Measurements from ENCODE around the gene MRPL39. TPM values are rescaled to one million over a fixed set of nuclear protein-coding genes. Genes with fewer than 3 reads are reported as not detected.
"Not testable (repeated sequence)": the region's sequence is repeated elsewhere in the genome, so short reads cannot be mapped to it uniquely, and the experiment has no call there.

Gene MRPL39
- 64.2 and 66.2 TPM in 2 replicates for total RNA-seq (2014; rRNA removed; shearing (Covaris generic))
- polyA plus RNA-seq (2014; cell fraction: nucleus; rRNA removed) = 30.3 and 32.4 TPM in 2 replicates

GRCh38 chr21:25607151-25608043 is at the start of gene MRPL39:
Gene MRPL39, minus strand, starts transcription at chr21:25607481. Its CDS starts 6 bp downstream, at chr21:25607475.
- DNase-seq (ENCODE audit: extremely low read depth, low read depth) = peak; percentile 83

DNA sequence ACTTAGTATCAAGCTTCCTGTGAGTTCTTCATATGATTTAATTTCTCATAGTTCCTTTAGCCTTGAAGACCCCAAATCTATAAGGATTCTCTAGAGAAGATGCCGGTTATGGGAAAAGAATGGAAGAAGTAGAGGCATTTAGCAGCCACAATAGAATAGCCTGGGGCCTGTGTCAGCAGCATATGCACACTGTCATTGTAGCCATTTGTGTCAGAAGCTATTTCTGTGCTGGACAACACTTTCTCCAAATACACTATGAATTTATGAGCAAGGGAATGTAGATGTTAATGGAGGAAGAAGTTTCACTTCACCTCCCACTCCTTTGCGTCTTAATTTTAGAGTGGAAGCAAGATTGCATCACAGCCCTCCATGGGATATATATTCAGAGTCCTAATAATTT is 49.1 kb upstream of the MRPL39 start:
- no peak for DNase-seq (ENCODE audit: extremely low read depth, low read depth)

DNA sequence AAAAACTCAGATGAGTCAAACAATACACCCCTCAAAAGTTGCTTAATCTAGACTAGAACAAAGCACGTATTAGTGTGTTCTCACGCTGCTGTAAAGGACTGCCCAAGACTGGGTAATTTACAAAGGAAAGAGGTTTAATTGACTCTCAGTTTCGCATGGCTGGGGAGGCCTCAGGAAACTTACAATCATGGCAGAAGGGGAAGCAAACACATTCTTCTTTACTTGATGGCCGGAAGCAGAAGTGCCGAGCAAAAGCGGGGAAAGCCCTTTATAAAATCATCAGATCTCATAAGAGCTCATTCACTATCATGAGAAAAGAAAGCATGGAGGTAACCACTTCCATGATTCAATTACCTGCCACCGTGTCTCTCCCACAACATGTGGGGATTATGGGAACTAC is 41.9 kb upstream of the MRPL39 start:
- no peak for DNase-seq (ENCODE audit: extremely low read depth, low read depth)

DNA sequence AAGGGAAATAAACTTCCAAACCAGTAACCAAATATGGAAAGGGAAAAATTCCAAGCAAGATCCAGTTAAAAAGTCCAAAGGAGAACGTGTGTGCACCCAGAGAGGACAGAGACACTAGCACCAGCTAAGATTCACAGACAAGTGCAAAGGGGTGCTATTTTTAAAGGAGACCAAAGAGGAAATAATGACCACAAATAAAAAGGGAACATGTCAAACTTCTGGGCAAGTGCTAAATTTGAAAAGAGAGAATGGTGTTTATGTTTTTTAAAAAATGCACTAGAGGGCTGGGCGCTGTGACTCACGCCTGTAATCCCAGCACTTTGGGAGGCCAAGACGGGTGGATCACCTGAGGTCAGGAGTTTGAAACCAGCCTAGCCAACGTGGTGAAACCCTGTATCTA is 40.4 kb upstream of the MRPL39 start:
- DNase-seq (ENCODE audit: extremely low read depth, low read depth) = no peak

- no peak for DNase-seq (ENCODE audit: extremely low read depth, low read depth)
Observed at GRCh38 chr21:25646474-25646873, 39.2 kb upstream of the MRPL39 start.

- no peak for DNase-seq (ENCODE audit: extremely low read depth, low read depth)
Observed at GRCh38 chr21:25643486-25643885, 36.2 kb upstream of the MRPL39 start.

- no peak for DNase-seq (ENCODE audit: extremely low read depth, low read depth)
Observed at GRCh38 chr21:25640943-25641292, 33.6 kb upstream of the MRPL39 start.

DNA sequence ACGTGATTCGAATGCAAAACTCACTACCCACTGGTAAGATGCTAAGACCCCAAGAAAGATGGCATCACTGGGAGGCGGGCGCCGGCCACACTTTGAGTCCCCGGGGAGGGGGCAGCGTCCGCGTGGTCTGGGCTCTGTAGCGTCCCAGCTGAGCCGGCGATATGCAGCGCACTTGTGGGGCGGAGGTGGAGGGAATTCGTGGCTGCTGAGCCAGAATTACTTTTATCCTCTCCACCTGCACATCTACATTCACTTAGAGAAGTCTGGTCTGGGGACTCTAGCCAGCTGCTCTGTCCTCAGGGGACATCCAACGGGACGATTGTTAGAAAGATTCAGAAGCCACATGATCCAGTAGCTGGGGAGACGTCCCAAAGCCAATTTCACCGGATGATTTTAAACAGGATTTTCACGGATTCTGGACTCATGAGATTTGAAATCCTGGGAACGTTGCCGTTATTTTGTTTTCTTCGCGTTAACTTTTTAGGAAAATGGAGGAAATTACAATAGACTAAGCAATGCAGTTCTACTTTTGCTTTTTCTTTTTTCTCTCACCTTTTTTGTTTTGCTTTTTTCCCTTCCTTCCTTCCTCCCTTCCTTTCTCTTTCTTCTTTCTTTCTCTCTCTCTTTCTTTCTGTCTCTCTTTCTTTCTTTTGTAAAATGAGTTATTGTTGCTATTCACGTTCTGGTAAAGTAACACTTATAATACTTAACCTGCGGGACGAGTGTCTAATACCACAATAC is 33.1 kb upstream of the MRPL39 start:
- no peak for DNase-seq (ENCODE audit: extremely low read depth, low read depth)

GRCh38 chr21:25639551-25640201 is 32.4 kb upstream of the MRPL39 start:
- DNase-seq (ENCODE audit: extremely low read depth, low read depth) = no peak

DNA sequence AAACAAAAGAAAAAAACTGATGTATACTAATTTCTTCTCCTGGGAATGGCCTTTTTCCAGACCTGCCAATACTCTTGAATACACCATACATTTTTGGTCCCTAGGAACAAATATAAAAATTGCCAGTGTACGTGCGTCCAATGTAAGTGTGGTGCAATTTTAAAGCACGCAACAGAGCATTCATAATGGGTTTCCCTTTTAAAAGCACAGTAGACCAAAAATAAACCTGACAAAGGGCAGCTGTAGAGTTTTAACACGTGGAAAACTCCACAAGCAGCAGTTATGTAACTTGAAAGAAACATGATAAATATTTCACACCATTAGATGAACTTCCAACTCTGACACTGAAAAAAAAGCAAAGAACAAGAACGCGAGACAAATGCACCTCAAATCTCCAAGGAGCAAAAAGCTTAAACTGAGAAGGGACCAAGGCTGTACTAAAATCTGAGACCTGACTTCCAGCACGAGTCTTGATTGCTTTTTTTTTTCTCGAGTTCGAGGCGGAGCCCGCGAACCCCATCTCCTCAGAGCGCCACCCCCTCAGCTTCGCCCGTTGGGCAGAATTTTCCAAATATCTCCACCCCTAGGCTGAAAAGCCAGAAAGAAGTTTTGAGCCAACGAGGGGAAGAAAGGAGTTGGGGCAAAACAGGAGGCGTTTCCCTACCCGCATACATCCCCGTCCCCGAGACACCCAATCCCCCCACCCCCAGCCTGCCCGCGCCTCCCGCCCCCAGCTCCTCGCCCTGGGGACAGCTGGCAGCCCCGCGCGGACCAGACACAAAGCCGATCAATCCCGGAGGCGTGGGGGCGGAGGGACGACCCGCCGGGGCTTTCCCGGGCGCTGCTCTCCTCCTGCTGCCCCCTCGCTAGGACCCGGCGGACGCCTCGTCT is 31.6 kb upstream of the MRPL39 start, which contains the start of gene JAM2:
Gene JAM2, plus strand, starts transcription at position 599 of the 891 bp plus-strand sequence. CDS start 564 bp downstream, outside the sequence.
- DNase-seq (ENCODE audit: extremely low read depth, low read depth) = no peak

GRCh38 chr21:25637851-25638659 is 30.8 kb upstream of the MRPL39 start:
- DNase-seq (ENCODE audit: extremely low read depth, low read depth) = no peak

DNA sequence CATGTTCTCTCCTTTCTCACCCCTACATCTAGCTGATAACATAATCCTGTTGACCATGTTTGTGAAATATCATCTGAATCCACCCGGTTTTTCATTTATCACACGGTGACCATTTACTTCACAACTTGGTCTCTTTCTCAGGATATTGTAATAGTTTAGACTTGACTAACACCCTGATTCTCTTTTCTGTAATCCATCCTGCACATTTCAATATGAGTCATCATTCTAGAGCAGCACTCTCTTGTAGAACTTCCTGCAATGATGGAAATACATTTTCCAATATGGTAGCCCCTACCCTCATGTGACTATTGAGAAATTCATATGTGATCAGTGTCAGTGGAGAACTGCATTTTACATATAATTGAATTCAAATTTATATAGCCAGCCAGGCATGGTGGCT is 29.4 kb upstream of the MRPL39 start:
- DNase-seq (ENCODE audit: extremely low read depth, low read depth) = no peak

DNA sequence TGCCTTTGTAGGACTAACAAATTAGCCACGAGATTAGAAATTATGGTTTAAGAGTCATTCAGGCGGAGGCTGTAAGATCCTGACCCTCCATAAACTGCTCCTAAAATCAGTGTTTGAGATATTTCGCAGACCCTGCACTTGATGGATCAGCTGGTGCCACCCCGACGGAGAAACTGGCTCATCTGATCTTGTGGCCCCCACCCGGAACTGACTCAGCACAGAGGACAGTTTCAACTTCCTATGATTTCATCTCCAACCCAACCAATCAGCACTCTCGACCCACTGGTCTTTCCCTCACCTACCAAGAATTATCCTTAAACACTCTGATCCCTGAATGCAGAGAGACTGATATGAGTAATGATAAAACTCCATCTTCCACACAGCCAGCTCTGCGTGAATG is 28.0 kb upstream of the MRPL39 start:
- DNase-seq (ENCODE audit: extremely low read depth, low read depth) = no peak

DNA sequence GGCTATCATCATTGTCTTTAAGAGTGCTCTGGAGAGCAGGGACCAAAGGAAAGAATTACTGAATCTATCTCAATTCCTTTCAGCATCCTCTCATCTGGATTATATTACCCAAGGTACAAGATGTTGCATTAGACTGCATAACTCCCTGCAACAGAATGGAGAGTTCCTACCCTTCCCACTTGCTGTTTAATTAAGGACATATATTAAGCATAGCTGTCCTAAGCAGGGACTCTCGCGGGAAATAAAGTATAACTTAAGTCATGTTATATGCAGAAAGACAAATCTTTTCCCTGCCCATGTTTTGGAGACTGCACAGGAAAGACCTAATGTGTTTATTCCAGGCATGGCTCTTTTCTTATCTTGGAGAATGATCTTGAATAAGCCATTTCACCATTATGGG is 25.0 kb upstream of the MRPL39 start:
- DNase-seq (ENCODE audit: extremely low read depth, low read depth) = no peak

DNA sequence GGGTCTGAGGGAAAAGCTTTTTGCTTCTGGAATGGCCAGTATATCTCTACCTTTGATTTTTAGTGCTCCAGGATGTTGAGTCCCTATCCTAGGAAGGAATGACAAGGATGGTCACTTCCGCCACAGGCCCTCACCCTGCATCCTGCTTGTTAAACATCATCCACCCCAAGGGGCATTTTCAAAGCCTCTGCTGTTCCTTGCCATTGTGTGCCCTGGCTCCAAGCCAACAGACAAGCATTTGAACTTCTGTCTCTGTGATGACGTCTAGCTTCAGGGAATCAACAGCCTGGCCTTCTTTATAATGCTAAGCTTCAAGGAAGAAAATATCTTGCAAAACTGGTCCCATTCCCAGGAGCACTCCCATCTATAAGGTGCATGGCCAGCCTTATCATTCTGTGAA is 19.5 kb upstream of the MRPL39 start:
- DNase-seq (ENCODE audit: extremely low read depth, low read depth) = no peak

DNA sequence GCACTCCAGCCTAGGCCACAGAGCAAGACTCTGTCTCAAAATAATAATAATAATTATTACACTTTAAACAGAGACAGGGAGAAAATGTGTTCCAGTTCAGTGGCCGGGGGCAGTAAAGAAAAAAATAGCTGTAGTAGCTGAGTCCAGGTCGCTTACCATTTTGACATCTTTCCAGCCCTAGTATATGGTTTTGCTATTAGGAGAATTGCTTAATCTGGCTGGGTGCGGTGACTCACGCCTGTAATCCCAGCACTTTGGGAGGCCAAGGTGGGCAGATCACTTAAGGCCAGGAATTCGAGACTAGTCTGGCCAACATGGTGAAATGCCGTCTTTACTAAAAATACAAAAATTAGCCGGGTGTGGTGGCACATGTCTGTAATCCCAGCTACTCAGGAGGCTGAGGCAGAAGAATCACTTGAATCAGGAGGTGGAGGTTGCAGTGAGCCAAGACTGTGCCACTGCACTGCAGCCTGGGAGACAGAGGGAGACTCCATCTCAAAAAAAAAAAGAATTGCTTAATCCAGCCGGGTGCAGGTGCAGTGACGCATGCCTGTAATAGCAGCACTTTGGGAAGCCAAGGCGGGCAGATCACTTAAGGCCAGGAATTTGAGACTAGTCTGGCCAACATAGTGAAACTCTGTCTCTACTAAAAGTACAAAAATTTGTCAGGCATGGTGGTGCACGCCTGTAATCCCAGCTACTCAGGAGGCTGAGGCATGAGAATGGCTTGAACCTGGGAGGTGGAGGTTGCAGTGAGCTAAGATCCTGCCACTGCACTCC is 18.7 kb upstream of the MRPL39 start:
- not testable (repeated sequence) for DNase-seq (ENCODE audit: extremely low read depth, low read depth)

DNA sequence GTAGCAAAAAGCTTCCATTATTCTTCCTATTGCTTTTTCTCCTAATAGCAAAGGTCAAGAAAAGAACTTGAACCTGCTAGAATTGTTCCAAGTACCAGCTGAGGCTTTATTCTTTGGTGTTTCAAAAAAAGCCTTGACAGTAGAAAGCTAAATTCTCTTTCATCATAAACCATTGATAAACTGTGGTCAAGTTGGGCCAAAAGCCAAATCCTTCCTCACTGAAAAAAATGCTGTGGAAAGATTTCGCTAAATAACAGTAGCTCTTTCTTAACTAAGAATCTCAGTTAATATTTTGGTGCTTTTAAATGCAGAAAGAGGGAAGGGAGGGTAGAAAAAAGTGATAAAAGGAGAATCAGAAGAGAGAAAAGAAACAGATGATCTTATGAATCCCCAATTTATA is 17.8 kb upstream of the MRPL39 start:
- DNase-seq (ENCODE audit: extremely low read depth, low read depth) = no peak

DNA sequence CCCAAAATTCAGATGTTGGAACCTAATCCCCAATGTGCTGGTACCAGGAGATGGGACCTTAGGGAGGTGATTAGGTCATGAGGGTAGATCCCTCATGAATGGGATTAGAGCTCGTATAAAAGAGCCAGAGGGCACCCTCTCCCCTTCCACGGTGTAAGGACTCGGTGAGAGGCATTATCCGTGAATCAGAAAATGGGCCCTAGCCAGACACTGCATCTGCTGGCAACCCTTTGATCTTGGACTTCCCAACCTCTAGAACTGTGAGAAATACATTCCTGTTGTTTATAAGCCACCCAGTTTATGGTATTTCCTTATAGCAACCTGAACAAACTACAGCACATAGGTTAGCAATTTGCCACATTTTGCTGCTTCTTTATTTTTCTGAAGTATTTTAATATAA is 17.2 kb upstream of the MRPL39 start:
- DNase-seq (ENCODE audit: extremely low read depth, low read depth) = no peak

- no peak for DNase-seq (ENCODE audit: extremely low read depth, low read depth)
Observed at GRCh38 chr21:25619198-25619597, 11.9 kb upstream of the MRPL39 start.
